K562 (cell line): ENCODE data around the gene KCNK3.

ENCODE experiments used
- HDAC1 ChIP-seq, 2 experiments: fragments of 450-650 bp; IDR thresholded peaks; 2 replicates each; pipeline ENCODE4 v1.6.1; 2016 to 2017; ENCODE audit warnings: inconsistent platforms in 1 of 2, mild to moderate bottlenecking in 1 of 2, moderate library complexity in 1 of 2
- HNRNPLL ChIP-seq: fragments of 200-400 bp; formaldehyde crosslinking; IDR thresholded peaks from 2 replicates; pipeline ENCODE4 v1.6.1; 2017; ENCODE audit warnings: low read length, low read depth, mild to moderate bottlenecking; ENCODE audit not compliant: poor library complexity, severe bottlenecking
- RBFOX2 ChIP-seq: fragments of 200-400 bp; formaldehyde crosslinking; IDR thresholded peaks from 2 replicates; pipeline ENCODE4 v1.6.1; 2017; ENCODE audit warnings: low read depth, mild to moderate bottlenecking, low read length, moderate library complexity
- RBM22 ChIP-seq: fragments of 200-400 bp; formaldehyde crosslinking; IDR thresholded peaks from 2 replicates; pipeline ENCODE4 v1.6.1; 2018; ENCODE audit warnings: low read length, low read depth; ENCODE audit not compliant: poor library complexity, severe bottlenecking

GRCh38 chr2:26742048-26742770, 49.7 kb downstream of the KCNK3 start:
- TF ChIP-seq RBFOX2 (no peak), HNRNPLL (no peak), RBM22 (no peak), HDAC1 (IDR thresholded peaks at IDR 0.05) (no peak)
